HepG2 (cell line): Measurements from ENCODE around the gene FLOT2.

Source experiments
- ARID3A ChIP-seq: IDR thresholded peaks from 2 replicates; pipeline ENCODE4 v1.6.1; 2012; ENCODE audit warnings: low read depth, low read length, improper control_type of control experiment
- ATF3 ChIP-seq: sonication (generic); formaldehyde crosslinking; IDR thresholded peaks from 2 replicates; pipeline ENCODE4 v1.4.0; 2020; ENCODE audit warnings: missing genetic modification reagents
- CEBPG ChIP-seq: IDR thresholded peaks from 2 replicates; pipeline ENCODE4 v1.6.1; 2016
- EHMT2 ChIP-seq: fragments of 200-600 bp; sonication (generic); IDR thresholded peaks from 2 replicates; pipeline ENCODE4 v1.7.0; 2017; ENCODE audit warnings: antibody characterized with exemption, low read depth, low read length, borderline replicate concordance
- EP300 ChIP-seq, 3 experiments: sonication (generic) in 1 of 3; formaldehyde crosslinking in 1 of 3; IDR thresholded peaks; 2 replicates each; pipeline versions ENCODE4 v1.5.1 to v1.6.1; 2011 to 2020; ENCODE audit warnings: low read depth in 2 of 3, low read length in 2 of 3, borderline replicate concordance in 1 of 3, improper control_type of control experiment in 1 of 3, mild to moderate bottlenecking in 1 of 3, missing genetic modification reagents in 1 of 3, moderate library complexity in 1 of 3
- FOXJ3 ChIP-seq: sonication (generic); formaldehyde crosslinking; IDR thresholded peaks from 2 replicates; pipeline ENCODE4 v1.4.0; 2020; ENCODE audit warnings: missing genetic modification reagents, mild to moderate bottlenecking, borderline replicate concordance
- MAFK ChIP-seq, 2 experiments: IDR thresholded peaks in 1 of 2; conservative IDR thresholded peaks in 1 of 2; 2 replicates each; pipeline ENCODE4 v1.6.1; 2011; ENCODE audit warnings: improper control_type of control experiment in 2 of 2, low read length in 2 of 2
- NFYB ChIP-seq: sonication (generic); formaldehyde crosslinking; IDR thresholded peaks from 2 replicates; pipeline ENCODE4 v1.4.0; 2020; ENCODE audit warnings: missing genetic modification reagents
- POLR2A ChIP-seq, 2 experiments: IDR thresholded peaks; 2 replicates each; pipeline ENCODE4 v1.6.1; 2011; ENCODE audit warnings: low read depth in 2 of 2, low read length in 2 of 2, mild to moderate bottlenecking in 1 of 2, moderate library complexity in 1 of 2; ENCODE audit not compliant: insufficient read depth in 1 of 2
- ZNF383 ChIP-seq: sonication (generic); formaldehyde crosslinking; IDR thresholded peaks from 2 replicates; pipeline ENCODE4 v1.4.0; 2020; ENCODE audit warnings: missing genetic modification reagents, mild to moderate bottlenecking, borderline replicate concordance
- ZNF563 ChIP-seq: sonication (generic); formaldehyde crosslinking; IDR thresholded peaks from 2 replicates; pipeline ENCODE4 v1.8.0; 2022; ENCODE audit warnings: mild to moderate bottlenecking, moderate library complexity, missing genetic modification reagents

GRCh38 chr17:28917465-28917864 lies 19.9 kb upstream of the FLOT2 start:
- TF ChIP-seq ARID3A (no peak), ZNF563 (CRISPR knock-in tag) (no peak), FOXJ3 (CRISPR knock-in tag) (no peak), ATF3 (CRISPR knock-in tag) (no peak), EP300 (IDR thresholded peaks at IDR 0.05; ENCODE audit: low read depth in 2 of 2, low read length in 2 of 2) (no peak), EP300 (CRISPR knock-in tag; IDR thresholded peaks at IDR 0.05; ENCODE audit: borderline replicate concordance) (no peak), ZNF383 (no peak), POLR2A (IDR thresholded peaks at IDR 0.05; ENCODE audit: insufficient read depth in 1 of 2, low read depth in 2 of 2, low read length in 2 of 2) (no peak), NFYB (CRISPR knock-in tag) (no peak), EHMT2 (no peak), CEBPG (CRISPR knock-in tag) (no peak), MAFK (conservative IDR thresholded peaks at IDR 0.05 in 1 of 2, IDR thresholded peaks at IDR 0.05 in 1 of 2; ENCODE audit: low read length in 2 of 2) (no peak)
